Measurements from ENCODE around the gene BTG4.

BTG4 gene

DNA sequence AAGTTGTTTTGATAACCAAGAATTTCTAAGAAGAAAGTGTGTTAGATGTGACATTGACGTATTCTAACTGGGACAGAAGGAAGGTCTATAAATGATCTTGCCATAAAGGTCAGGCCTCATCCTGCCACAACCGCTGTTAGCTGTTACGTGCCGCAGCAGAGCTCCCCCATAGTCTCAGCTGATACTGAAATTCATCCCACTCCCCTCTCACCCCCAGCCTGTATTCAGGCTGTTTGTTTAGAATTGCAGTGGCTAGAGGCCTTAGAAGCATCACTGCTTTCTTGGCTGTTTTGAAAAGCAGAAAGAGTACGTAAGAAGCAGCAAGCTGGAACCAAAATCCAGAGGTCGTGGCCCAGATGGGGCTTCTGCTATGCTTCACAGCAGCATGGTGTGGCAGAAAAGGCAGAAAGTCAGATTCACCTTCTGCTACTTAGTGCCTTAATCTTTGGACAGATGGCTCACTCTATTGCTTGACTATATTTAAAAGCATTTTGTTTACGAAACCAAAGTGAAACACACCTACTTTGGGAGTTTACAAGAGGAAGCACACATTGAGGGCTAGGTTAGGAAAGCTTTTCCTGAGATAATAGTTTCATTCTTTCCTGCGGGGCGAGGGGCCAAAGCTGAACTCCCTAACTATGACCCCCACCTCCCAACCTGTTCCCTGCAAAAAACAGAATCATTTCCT is 27.4 kb upstream of the BTG4 start:
- H3K56ac ChIP-seq (ENCODE audit: low read length) = no peak overlapping the region
- H2BK120ac ChIP-seq (ENCODE audit: low read depth, low read length) = no peak overlapping the region
- no peak overlapping the region for H3K9ac ChIP-seq (ENCODE audit: low read length)
- no peak overlapping the region for H3K23ac ChIP-seq (ENCODE audit: low read length)
- no peak overlapping the region for H3K18ac ChIP-seq (ENCODE audit: low read length)
- H3K79me1 ChIP-seq (ENCODE audit: low read length) = no peaks in the 10 kb centered on the region
- H4K5ac ChIP-seq (ENCODE audit: low read length) = no peak overlapping the region
- H3K4me2 ChIP-seq (ENCODE audit: low read length) = no peak overlapping the region
- DNase-seq = no peak
- H3K27me3 ChIP-seq (ENCODE audit: insufficient read depth, low read length, poor library complexity) = peaks cover 1% of the 10 kb centered on the region
- WGBS (ENCODE audit: extremely low coverage, insufficient coverage, low lambda C conversion rate) = no CpG with 5 or more reads among the region's 9 CpGs
- H3K27ac ChIP-seq (ENCODE audit: low read depth, low read length) = no peak overlapping the region
- no peak overlapping the region for H4K8ac ChIP-seq (ENCODE audit: low read depth, low read length)
- H2AK5ac ChIP-seq (ENCODE audit: low read length) = no peak overlapping the region
- H3K36me3 ChIP-seq (ENCODE audit: control insufficient read depth, insufficient read depth, low read length) = no peaks in the 10 kb centered on the region
- no peak overlapping the region for H3K4ac ChIP-seq (ENCODE audit: low read depth, low read length)
- no peaks in the 10 kb centered on the region for H3K79me2 ChIP-seq (ENCODE audit: control insufficient read depth, insufficient read depth, low read length)
- no peak overlapping the region for H3K4me3 ChIP-seq (ENCODE audit: low read length)
- H3K4me1 ChIP-seq (ENCODE audit: control insufficient read depth, low read depth, low read length) = no peaks in the 10 kb centered on the region
- no peak overlapping the region for H2BK15ac ChIP-seq (replicated peaks; ENCODE audit: low read depth)
- no peak overlapping the region for H2BK5ac ChIP-seq (ENCODE audit: low read length)

- H2BK120ac ChIP-seq (ENCODE audit: low read depth, low read length) = no peak overlapping the region
- WGBS (ENCODE audit: extremely low coverage, insufficient coverage, low lambda C conversion rate) = no CpG with 5 or more reads among the region's 1 CpG
- H3K79me1 ChIP-seq (ENCODE audit: low read length) = no peaks in the 10 kb centered on the region
- no peak for DNase-seq
- no peak overlapping the region for H3K4me2 ChIP-seq (ENCODE audit: low read length)
- no peak overlapping the region for H2AK5ac ChIP-seq (ENCODE audit: low read length)
- no peak overlapping the region for H4K5ac ChIP-seq (ENCODE audit: low read length)
- no peak overlapping the region for H4K8ac ChIP-seq (ENCODE audit: low read depth, low read length)
- H3K4ac ChIP-seq (ENCODE audit: low read depth, low read length) = no peak overlapping the region
- H3K23ac ChIP-seq (ENCODE audit: low read length) = no peak overlapping the region
- H3K9ac ChIP-seq (ENCODE audit: low read length) = no peak overlapping the region
- peaks cover 1% of the 10 kb centered on the region for H3K27me3 ChIP-seq (ENCODE audit: insufficient read depth, low read length, poor library complexity)
- no peak overlapping the region for H3K56ac ChIP-seq (ENCODE audit: low read length)
- H3K36me3 ChIP-seq (ENCODE audit: control insufficient read depth, insufficient read depth, low read length) = no peaks in the 10 kb centered on the region
- H2BK15ac ChIP-seq (replicated peaks; ENCODE audit: low read depth) = no peak overlapping the region
- no peak overlapping the region for H3K4me3 ChIP-seq (ENCODE audit: low read length)
- H3K18ac ChIP-seq (ENCODE audit: low read length) = no peak overlapping the region
- H3K79me2 ChIP-seq (ENCODE audit: control insufficient read depth, insufficient read depth, low read length) = no peaks in the 10 kb centered on the region
- no peak overlapping the region for H2BK5ac ChIP-seq (ENCODE audit: low read length)
- no peak overlapping the region for H3K27ac ChIP-seq (ENCODE audit: low read depth, low read length)
- no peaks in the 10 kb centered on the region for H3K4me1 ChIP-seq (ENCODE audit: control insufficient read depth, low read depth, low read length)
Measured at GRCh38 chr11:111538407-111539114, 26.4 kb upstream of the BTG4 start.

- DNase-seq = no peak
- no peak overlapping the region for H3K9ac ChIP-seq (ENCODE audit: low read length)
- no peaks in the 10 kb centered on the region for H3K79me2 ChIP-seq (ENCODE audit: control insufficient read depth, insufficient read depth, low read length)
- H3K27ac ChIP-seq (ENCODE audit: low read depth, low read length) = no peak overlapping the region
- H4K5ac ChIP-seq (ENCODE audit: low read length) = no peak overlapping the region
- H2BK120ac ChIP-seq (ENCODE audit: low read depth, low read length) = no peak overlapping the region
- H3K4me3 ChIP-seq (ENCODE audit: low read length) = no peak overlapping the region
- H2BK15ac ChIP-seq (replicated peaks; ENCODE audit: low read depth) = no peak overlapping the region
- WGBS (ENCODE audit: extremely low coverage, insufficient coverage, low lambda C conversion rate) = no CpG with 5 or more reads among the region's 3 CpGs
- H3K4me2 ChIP-seq (ENCODE audit: low read length) = no peak overlapping the region
- no peaks in the 10 kb centered on the region for H3K27me3 ChIP-seq (ENCODE audit: insufficient read depth, low read length, poor library complexity)
- no peaks in the 10 kb centered on the region for H3K4me1 ChIP-seq (ENCODE audit: control insufficient read depth, low read depth, low read length)
- H2BK5ac ChIP-seq (ENCODE audit: low read length) = no peak overlapping the region
- no peaks in the 10 kb centered on the region for H3K79me1 ChIP-seq (ENCODE audit: low read length)
- H3K23ac ChIP-seq (ENCODE audit: low read length) = no peak overlapping the region
- no peaks in the 10 kb centered on the region for H3K36me3 ChIP-seq (ENCODE audit: control insufficient read depth, insufficient read depth, low read length)
- H2AK5ac ChIP-seq (ENCODE audit: low read length) = no peak overlapping the region
- H3K18ac ChIP-seq (ENCODE audit: low read length) = no peak overlapping the region
- H3K56ac ChIP-seq (ENCODE audit: low read length) = no peak overlapping the region
- H4K8ac ChIP-seq (ENCODE audit: low read depth, low read length) = no peak overlapping the region
- no peak overlapping the region for H3K4ac ChIP-seq (ENCODE audit: low read depth, low read length)
Measured at GRCh38 chr11:111537336-111537860, 25.2 kb upstream of the BTG4 start.

- Histone ChIP-seq H3K18ac (ENCODE audit: low read length) (no peak overlapping the region), H3K79me1 (ENCODE audit: low read length) (no peaks in the 10 kb centered on the region), H2AK5ac (ENCODE audit: low read length) (no peak overlapping the region), H3K27ac (ENCODE audit: low read depth, low read length) (no peak overlapping the region), H3K56ac (ENCODE audit: low read length) (no peak overlapping the region), H3K9ac (ENCODE audit: low read length) (no peak overlapping the region), H2BK5ac (ENCODE audit: low read length) (no peak overlapping the region), H3K23ac (ENCODE audit: low read length) (no peak overlapping the region), H4K8ac (ENCODE audit: low read depth, low read length) (no peak overlapping the region), H3K36me3 (ENCODE audit: control insufficient read depth, insufficient read depth, low read length) (no peaks in the 10 kb centered on the region), H2BK15ac (replicated peaks; ENCODE audit: low read depth) (no peak overlapping the region), H3K4ac (ENCODE audit: low read depth, low read length) (no peak overlapping the region), H4K5ac (ENCODE audit: low read length) (no peak overlapping the region), H2BK120ac (ENCODE audit: low read depth, low read length) (no peak overlapping the region), H3K4me3 (ENCODE audit: low read length) (no peak overlapping the region), H3K4me2 (ENCODE audit: low read length) (no peak overlapping the region), H3K4me1 (ENCODE audit: control insufficient read depth, low read depth, low read length) (no peaks in the 10 kb centered on the region), H3K27me3 (ENCODE audit: insufficient read depth, low read length, poor library complexity) (no peaks in the 10 kb centered on the region), H3K79me2 (ENCODE audit: control insufficient read depth, insufficient read depth, low read length) (no peaks in the 10 kb centered on the region)
- no peak for DNase-seq
- WGBS (ENCODE audit: extremely low coverage, insufficient coverage, low lambda C conversion rate) = no CpG with 5 or more reads among the region's 6 CpGs
Measured at GRCh38 chr11:111535281-111535680, 23.1 kb upstream of the BTG4 start.

- no peak overlapping the region for H2AK5ac ChIP-seq (ENCODE audit: low read length)
- no peak for DNase-seq
- H3K4me1 ChIP-seq (ENCODE audit: control insufficient read depth, low read depth, low read length) = no peaks in the 10 kb centered on the region
- no peak overlapping the region for H3K4me2 ChIP-seq (ENCODE audit: low read length)
- no peak overlapping the region for H3K23ac ChIP-seq (ENCODE audit: low read length)
- H3K56ac ChIP-seq (ENCODE audit: low read length) = no peak overlapping the region
- H2BK5ac ChIP-seq (ENCODE audit: low read length) = no peak overlapping the region
- no peak overlapping the region for H3K18ac ChIP-seq (ENCODE audit: low read length)
- no peak overlapping the region for H4K5ac ChIP-seq (ENCODE audit: low read length)
- H2BK120ac ChIP-seq (ENCODE audit: low read depth, low read length) = no peak overlapping the region
- H4K8ac ChIP-seq (ENCODE audit: low read depth, low read length) = no peak overlapping the region
- no peaks in the 10 kb centered on the region for H3K27me3 ChIP-seq (ENCODE audit: insufficient read depth, low read length, poor library complexity)
- no peaks in the 10 kb centered on the region for H3K79me1 ChIP-seq (ENCODE audit: low read length)
- H3K27ac ChIP-seq (ENCODE audit: low read depth, low read length) = no peak overlapping the region
- no peaks in the 10 kb centered on the region for H3K36me3 ChIP-seq (ENCODE audit: control insufficient read depth, insufficient read depth, low read length)
- no peaks in the 10 kb centered on the region for H3K79me2 ChIP-seq (ENCODE audit: control insufficient read depth, insufficient read depth, low read length)
- H3K4ac ChIP-seq (ENCODE audit: low read depth, low read length) = no peak overlapping the region
- no peak overlapping the region for H3K4me3 ChIP-seq (ENCODE audit: low read length)
- WGBS (ENCODE audit: extremely low coverage, insufficient coverage, low lambda C conversion rate) = no CpG with 5 or more reads among the region's 5 CpGs
- H3K9ac ChIP-seq (ENCODE audit: low read length) = no peak overlapping the region
- H2BK15ac ChIP-seq (replicated peaks; ENCODE audit: low read depth) = no peak overlapping the region
Measured at GRCh38 chr11:111532365-111532709, 20.2 kb upstream of the BTG4 start.

Data from mesendoderm (in vitro differentiated cells).